Mucosa of stomach (tissue), 1 donor: ENCODE data around the gene RABGAP1L.
"Not testable (repeated sequence)": the region's sequence is repeated elsewhere in the genome, so short reads cannot be mapped to it uniquely, and the experiment has no call there.

ENCODE experiments used
- H3K27me3 ChIP-seq: one replicate; pipeline ENCODE4 v1.7.0; 2013; ENCODE audit warnings: mild to moderate bottlenecking, low read length; ENCODE audit not compliant: control insufficient read depth, insufficient read depth
- H3K36me3 ChIP-seq: one replicate; pipeline ENCODE4 v1.7.0; 2013; ENCODE audit warnings: low read length; ENCODE audit not compliant: control insufficient read depth, insufficient read depth
- H3K4me1 ChIP-seq: one replicate; pipeline ENCODE4 v1.7.0; 2013; ENCODE audit warnings: mild to moderate bottlenecking, low read length; ENCODE audit not compliant: control insufficient read depth, insufficient read depth
- H3K4me3 ChIP-seq: one replicate; pipeline ENCODE4 v1.7.0; 2013; ENCODE audit warnings: low read length
- H3K9ac ChIP-seq: one replicate; pipeline ENCODE4 v1.7.0; 2013; ENCODE audit warnings: mild to moderate bottlenecking, low read length, moderate library complexity
- H3K9me3 ChIP-seq: one replicate; pipeline ENCODE4 v1.7.0; 2013; ENCODE audit warnings: mild to moderate bottlenecking, low read length, moderate library complexity; ENCODE audit not compliant: control insufficient read depth
- donor health status: Pancreatic carcinoma.

Gene RABGAP1L

DNA sequence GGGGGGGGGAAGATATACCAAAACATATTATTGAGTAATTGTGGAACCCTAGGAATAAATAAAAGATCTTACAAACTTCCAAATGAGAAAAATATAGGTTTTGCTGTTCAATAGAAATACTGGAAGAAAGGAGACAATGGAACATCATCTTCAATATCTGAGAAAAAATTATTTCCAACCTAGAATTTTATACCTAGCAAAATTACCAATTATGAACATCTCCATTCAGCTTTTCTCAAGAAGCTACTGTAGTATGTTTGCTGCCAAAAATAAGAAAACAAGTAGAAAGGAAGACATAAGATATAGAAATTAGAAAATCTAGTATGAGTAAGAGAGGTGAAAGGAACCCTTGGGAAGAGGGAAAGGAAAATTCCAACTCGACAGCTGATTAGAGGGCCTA, 372.4 kb downstream of the RABGAP1L start:
- no peak overlapping the region for H3K4me3 ChIP-seq
- H3K9me3 ChIP-seq = no peaks in the 10 kb centered on the region
- H3K27me3 ChIP-seq = no peaks in the 10 kb centered on the region
- no peak overlapping the region for H3K9ac ChIP-seq
- no peaks in the 10 kb centered on the region for H3K4me1 ChIP-seq
- no peaks in the 10 kb centered on the region for H3K36me3 ChIP-seq

DNA sequence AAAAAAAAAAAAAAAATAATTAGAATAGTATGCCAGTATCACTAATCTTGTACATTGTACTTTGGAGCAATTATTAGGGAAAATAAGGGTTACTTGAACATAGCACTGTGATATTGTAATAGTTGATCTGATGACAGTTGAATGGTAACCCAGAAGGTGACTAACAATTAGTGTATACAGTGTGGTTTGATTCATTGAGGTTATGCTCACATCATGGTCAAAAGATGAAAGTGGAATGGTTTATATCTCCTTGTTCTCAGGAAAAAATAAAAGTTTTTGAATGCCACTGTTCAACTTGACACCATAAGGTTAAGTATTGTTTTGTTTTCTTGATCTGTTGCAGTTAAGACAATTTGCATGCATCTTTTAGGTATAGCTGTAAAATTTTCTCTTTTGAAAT, 375.5 kb downstream of the RABGAP1L start:
- Histone ChIP-seq H3K27me3 (no peaks in the 10 kb centered on the region), H3K9me3 (no peaks in the 10 kb centered on the region), H3K4me1 (no peaks in the 10 kb centered on the region), H3K36me3 (no peaks in the 10 kb centered on the region), H3K4me3 (no peak overlapping the region), H3K9ac (no peak overlapping the region)

DNA sequence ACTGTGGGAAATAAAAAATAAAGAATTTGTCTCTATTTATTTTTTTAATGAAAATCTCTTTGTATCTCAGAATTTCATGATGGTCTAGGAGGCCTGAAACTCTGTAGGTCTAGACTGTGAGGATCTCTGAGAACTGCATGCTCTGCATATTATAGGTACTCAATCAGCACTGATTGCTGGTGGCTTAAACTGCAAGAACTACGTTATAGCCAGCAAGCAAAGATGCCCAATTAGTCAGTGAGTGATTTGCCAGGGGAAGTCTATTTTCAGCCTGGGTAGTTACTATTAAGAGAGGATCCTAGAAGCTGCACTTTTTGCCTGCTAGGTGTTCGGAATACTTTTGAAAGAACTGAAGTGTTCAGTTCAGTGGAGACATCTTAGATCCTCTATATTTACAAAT, 375.9 kb downstream of the RABGAP1L start:
- H3K4me1 ChIP-seq = no peaks in the 10 kb centered on the region
- H3K9ac ChIP-seq = no peak overlapping the region
- H3K36me3 ChIP-seq = no peaks in the 10 kb centered on the region
- H3K27me3 ChIP-seq = no peaks in the 10 kb centered on the region
- no peaks in the 10 kb centered on the region for H3K9me3 ChIP-seq
- no peak overlapping the region for H3K4me3 ChIP-seq

DNA sequence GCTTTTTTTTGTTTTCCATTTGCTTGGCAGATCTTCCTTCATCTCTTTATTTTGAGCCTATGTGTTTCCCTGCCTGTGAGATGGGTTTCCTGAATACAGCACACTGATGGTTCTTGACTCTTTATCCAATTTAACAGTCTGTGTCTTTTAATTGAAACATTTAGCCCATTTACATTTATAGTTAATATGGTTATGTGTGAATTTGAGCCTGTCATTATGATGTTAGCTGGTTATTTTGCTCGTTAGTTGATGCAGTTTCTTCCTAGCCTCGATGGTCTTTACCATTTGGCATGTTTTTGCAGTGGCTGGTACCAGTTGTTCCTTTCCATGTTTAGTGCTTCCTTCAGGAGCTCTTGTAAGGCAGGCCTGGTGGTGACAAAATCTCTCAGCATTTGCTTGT, 384.1 kb downstream of the RABGAP1L start:
- not testable (repeated sequence) for H3K36me3 ChIP-seq, H3K4me1 ChIP-seq, H3K27me3 ChIP-seq, H3K9me3 ChIP-seq, H3K9ac ChIP-seq, H3K4me3 ChIP-seq

DNA sequence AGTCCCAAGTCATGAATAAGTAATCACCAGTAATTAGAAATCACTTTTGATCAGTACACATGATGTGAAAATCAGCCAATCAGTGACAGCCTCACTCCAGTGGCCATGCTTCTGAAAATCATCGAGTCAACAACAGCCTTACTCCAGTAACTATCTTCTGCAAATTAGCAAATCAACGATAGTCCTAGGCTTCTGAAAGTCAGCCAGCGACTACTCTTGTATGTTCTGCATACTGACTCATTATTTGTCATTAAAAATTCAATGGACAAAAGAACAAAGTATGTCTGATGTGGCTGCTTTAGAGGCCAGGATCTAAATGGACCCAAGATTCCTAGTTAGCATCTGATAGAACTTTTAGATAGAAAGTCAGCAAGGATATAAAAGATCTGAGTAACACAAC, 391.0 kb downstream of the RABGAP1L start:
- Histone ChIP-seq H3K27me3 (no peaks in the 10 kb centered on the region), H3K9me3 (no peaks in the 10 kb centered on the region), H3K9ac (no peak overlapping the region), H3K36me3 (no peaks in the 10 kb centered on the region), H3K4me3 (no peak overlapping the region), H3K4me1 (no peaks in the 10 kb centered on the region)

DNA sequence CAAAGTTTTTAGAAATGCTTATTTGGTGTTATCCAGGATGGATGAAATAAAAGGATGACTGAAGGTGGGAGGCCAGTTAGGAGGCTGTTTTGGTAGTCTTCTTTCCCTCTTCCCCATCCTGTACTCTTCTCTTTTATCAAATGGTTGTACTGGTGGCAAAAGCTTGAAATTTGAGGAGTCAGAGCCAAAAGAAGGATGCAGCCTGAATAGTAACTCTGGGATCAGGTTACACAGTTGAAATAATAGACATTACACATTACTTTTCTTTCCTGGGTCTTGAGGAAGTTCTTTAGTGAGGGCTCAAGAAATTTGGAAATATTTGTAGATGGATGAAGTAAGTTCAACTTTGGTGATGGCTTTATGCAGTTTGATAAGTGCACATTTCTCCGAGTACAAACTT, 397.1 kb downstream of the RABGAP1L start:
- no peak overlapping the region for H3K4me3 ChIP-seq
- H3K9ac ChIP-seq = no peak overlapping the region
- H3K9me3 ChIP-seq = no peaks in the 10 kb centered on the region
- no peaks in the 10 kb centered on the region for H3K36me3 ChIP-seq
- H3K4me1 ChIP-seq = no peaks in the 10 kb centered on the region
- no peaks in the 10 kb centered on the region for H3K27me3 ChIP-seq

DNA sequence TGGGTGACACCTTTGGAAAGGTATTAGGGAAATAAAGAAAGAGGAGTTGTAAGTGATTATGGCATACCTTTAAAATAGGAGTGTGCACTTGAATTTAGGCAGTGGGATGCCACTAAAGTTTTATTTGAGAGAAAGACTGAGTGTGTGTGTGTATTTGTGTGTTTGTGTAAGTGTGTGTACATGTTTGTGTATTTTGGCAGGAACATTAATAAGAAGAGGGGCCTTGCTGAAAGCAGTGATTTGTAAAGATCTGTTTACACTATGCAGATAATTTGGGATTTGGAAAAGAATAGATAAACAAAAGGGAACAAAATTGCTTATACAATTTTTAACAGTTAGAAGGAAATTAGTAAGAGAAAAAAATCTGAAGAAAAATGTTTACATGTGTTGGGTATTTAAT, 409.2 kb downstream of the RABGAP1L start:
- H3K27me3 ChIP-seq = no peaks in the 10 kb centered on the region
- H3K4me3 ChIP-seq = no peak overlapping the region
- H3K9me3 ChIP-seq = no peaks in the 10 kb centered on the region
- no peak overlapping the region for H3K9ac ChIP-seq
- H3K36me3 ChIP-seq = no peaks in the 10 kb centered on the region
- no peaks in the 10 kb centered on the region for H3K4me1 ChIP-seq

DNA sequence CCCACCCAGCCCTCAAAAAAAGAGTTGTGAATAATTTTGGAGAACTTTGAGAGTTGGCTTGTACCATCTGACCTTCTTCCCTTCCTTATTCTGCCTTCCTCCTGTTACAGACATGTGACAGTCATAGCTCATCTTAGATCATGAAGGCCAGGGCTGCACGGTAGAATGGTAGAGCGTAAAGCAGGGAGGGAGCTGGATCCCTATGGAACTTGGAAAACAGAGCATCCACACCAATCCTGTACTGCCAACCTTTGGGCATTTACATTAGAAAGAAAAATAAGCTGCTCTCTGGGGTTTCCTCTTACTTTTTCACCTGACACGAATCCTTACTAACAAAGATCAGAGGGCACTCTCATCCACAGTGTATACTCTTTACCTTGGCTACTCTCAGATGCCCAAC, 409.9 kb downstream of the RABGAP1L start:
- H3K36me3 ChIP-seq = no peaks in the 10 kb centered on the region
- no peaks in the 10 kb centered on the region for H3K27me3 ChIP-seq
- no peak overlapping the region for H3K4me3 ChIP-seq
- no peaks in the 10 kb centered on the region for H3K4me1 ChIP-seq
- H3K9me3 ChIP-seq = no peaks in the 10 kb centered on the region
- H3K9ac ChIP-seq = no peak overlapping the region

DNA sequence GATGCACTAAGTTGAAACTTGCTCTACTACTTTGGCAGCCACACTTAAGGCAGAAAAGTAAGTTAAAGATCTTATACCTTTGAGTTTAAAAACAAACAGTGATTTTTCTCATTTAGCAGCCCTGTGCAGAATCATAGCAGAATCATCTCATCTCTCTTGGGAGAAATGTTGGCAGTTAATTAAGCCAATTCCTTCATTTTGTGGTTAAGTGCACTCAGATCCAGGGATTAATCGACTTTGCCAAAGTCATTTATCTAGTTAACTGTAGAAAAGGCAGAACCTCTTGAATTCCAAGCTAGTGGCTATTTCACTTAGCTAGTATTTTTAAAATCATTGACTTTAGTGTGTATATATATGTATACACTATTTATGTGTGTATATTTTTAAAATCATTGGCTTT, 413.5 kb downstream of the RABGAP1L start:
- Histone ChIP-seq H3K4me1 (no peaks in the 10 kb centered on the region), H3K4me3 (no peak overlapping the region), H3K9me3 (no peaks in the 10 kb centered on the region), H3K9ac (no peak overlapping the region), H3K27me3 (no peaks in the 10 kb centered on the region), H3K36me3 (no peaks in the 10 kb centered on the region)

DNA sequence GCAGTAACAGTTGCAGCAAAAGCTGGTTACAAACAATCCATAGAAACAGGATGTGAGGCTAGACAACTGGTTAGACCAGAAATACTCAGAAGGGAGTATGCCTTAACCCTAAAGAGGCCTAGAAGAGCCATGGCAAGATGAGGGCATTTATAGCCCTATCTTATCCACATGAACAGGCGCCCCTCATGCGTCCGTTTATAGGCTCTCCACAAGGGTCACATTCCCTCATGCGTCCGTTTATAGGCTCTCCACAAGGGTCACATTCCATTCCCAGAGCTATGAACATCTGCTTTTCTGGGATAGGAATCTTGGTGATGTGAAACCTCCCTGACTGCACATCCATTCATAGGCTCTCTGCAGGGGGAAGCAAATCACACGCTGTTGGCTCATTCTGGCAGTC, 416.8 kb downstream of the RABGAP1L start:
- not testable (repeated sequence) for H3K27me3 ChIP-seq, H3K4me3 ChIP-seq, H3K4me1 ChIP-seq, H3K36me3 ChIP-seq, H3K9me3 ChIP-seq, H3K9ac ChIP-seq

DNA sequence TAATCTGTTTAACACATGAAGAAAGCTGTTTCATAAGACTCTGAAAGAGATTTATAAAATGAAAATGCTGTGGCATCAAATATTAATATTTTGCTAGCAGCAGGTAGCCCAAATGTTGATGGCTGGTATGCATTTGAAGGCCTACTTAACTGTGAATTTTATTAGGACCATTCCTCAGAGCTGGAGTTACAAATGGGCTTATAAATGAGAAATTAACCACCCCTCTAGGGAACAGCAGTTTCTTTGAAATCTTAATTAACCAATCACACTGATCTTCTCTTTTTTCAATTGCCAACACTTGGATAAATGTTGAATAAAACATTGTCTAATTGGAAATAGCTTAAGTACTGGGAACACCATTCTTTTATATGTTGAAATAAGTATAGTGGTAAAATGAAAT, 418.4 kb downstream of the RABGAP1L start:
- no peak overlapping the region for H3K4me3 ChIP-seq
- no peaks in the 10 kb centered on the region for H3K4me1 ChIP-seq
- H3K27me3 ChIP-seq = no peaks in the 10 kb centered on the region
- no peaks in the 10 kb centered on the region for H3K36me3 ChIP-seq
- H3K9me3 ChIP-seq = no peaks in the 10 kb centered on the region
- H3K9ac ChIP-seq = no peak overlapping the region

DNA sequence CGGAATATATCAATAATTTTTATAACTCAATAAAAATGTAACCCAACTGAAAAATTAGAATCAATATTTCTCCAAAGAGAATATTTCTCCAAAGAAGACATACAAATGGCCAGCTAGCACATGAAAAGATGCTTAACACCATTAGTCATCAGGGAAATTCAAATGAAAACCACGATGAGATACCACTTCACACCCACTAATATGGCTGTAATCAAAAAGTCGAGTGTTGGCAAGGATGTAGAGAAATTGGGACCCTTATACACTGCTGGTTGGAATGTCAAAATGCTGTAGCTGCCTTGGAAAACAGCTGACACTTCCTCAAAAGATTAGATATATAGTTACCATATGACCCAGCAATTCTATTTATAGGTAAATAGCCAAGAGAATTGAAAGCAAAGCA, 421.5 kb downstream of the RABGAP1L start:
- no peak overlapping the region for H3K4me3 ChIP-seq
- H3K9ac ChIP-seq = no peak overlapping the region
- H3K9me3 ChIP-seq = no peaks in the 10 kb centered on the region
- no peaks in the 10 kb centered on the region for H3K4me1 ChIP-seq
- no peaks in the 10 kb centered on the region for H3K27me3 ChIP-seq
- H3K36me3 ChIP-seq = no peaks in the 10 kb centered on the region

DNA sequence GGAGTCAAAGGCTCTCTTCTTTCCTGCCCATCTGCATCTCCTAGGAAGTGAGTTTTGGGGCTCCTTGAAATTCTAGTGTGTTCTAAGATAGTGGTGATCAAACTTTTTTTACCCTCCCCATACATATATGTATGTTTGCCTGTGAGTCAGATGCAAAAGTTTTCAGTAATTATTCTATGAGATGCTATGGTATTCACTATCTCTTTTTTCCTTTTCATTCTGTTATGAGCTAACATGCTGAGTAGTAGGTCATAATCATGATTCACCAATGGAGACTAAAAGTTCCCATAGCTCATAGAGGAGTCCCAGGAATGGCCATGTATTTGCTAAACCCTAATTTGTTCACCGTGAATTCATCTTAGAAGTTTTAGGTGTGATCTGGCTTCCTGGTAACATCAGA, 424.0 kb downstream of the RABGAP1L start:
- no peaks in the 10 kb centered on the region for H3K36me3 ChIP-seq

More for the DNA sequence above, 424.0 kb downstream of the RABGAP1L start:
- no peaks in the 10 kb centered on the region for H3K9me3 ChIP-seq
- no peaks in the 10 kb centered on the region for H3K4me1 ChIP-seq
- no peaks in the 10 kb centered on the region for H3K27me3 ChIP-seq
- no peak overlapping the region for H3K4me3 ChIP-seq
- H3K9ac ChIP-seq = no peak overlapping the region
